Stimulated activated naive CD4-positive, alpha-beta T cell treated with Interleukin-2 at 50 U/mL for 16 hours (primary cell): ENCODE data around the gene TNNC2.
A peak's percentile ranks its signal among the peaks of the same experiment; 100 is the strongest.
"Not testable (repeated sequence)": the region's sequence is repeated elsewhere in the genome, so short reads cannot be mapped to it uniquely, and the experiment has no call there.

Source experiments
- DNase-seq: peaks from one replicate; lab custom pipeline; 2025; lab: John Stamatoyannopoulos, UW

The TNNC2 gene

DNA sequence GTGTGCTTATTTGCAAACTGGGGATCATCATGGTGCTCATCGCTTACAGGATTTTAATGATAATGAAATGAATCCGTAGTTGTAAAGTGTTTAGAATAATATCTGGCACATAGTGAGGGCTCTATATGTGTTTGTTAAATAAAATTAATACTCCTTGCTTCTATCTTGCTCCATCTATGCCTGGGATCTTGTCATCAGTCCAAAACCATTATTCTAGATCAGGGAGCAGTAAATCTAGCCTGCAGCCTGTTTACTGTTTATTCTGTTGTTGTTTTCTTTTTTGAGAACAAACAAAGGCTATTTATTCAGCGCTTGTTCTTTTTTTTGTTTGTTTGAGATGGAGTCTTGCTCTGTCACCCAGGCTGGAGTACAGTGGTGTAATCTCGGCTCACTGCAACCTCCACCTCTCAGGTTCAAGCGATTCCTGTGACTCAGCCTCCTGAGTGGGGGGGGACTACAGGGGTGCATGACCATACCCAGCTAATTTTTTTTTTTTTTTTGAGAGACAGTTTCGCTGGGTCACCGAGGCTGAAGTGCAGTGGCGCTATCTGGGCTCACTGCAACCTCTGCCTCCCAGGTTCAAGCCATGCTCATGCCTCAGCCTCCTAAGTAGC lies 22.0 kb upstream of the TNNC2 start:
- no peak for DNase-seq

DNA sequence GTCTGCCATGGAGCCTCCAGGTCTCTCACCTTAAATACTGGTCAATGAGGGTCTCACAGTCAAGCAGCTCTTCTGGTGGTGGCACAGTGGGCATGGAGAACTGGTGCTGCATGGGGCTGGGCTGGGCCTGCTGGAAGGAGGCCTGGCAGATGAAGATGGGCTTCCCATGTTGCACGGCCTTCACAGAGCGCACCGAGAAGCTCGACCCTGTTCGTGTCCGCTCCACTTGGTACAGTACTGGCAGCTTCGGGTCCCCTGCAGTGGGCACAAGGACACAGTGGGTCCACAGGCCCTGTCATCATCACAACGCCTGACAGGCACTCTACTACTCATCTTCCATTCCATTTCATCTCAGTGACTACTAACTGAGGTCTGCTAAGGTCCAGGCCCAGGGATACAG lies 21.3 kb upstream of the TNNC2 start:
- DNase-seq: no peak

DNA sequence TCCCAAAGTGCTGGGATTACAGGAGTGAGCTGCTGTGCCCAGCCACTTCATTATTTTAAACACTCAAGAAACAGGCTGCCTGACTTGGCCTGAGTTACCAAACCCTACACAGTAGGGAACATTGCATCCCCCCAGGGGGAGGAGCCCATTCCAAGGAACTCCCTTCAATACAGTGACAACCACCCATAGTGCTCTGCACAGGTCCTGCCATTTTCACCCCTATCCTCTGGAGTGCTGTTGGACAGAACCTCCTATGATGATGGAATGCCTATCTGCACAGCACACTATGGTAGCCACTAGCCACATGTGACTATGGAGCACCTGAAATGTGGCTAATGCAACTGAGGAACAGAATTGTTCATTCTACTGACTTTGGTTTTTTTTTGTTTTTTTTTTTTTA lies 18.3 kb upstream of the TNNC2 start:
- DNase-seq: no peak

DNA sequence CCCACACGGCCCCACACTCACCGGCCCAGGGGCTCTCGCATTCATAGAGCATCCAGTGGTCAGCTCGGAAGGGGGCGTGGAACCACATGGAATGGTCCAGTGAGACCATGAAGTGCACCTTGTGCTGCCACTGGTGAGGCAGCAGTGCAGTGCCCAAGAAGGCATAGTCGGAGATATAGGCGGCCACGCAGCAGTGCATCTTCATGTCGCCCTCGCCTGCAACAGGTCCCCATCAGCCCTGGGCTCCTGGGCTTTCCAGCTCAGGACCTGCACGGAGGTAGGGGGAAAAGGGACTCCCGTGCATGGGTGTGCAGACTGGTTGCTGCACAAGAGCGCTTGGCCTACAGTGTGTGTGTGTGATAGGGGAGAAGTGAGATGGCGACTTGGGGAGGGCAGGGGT lies 16.4 kb upstream of the TNNC2 start:
- DNase-seq: no peak

DNA sequence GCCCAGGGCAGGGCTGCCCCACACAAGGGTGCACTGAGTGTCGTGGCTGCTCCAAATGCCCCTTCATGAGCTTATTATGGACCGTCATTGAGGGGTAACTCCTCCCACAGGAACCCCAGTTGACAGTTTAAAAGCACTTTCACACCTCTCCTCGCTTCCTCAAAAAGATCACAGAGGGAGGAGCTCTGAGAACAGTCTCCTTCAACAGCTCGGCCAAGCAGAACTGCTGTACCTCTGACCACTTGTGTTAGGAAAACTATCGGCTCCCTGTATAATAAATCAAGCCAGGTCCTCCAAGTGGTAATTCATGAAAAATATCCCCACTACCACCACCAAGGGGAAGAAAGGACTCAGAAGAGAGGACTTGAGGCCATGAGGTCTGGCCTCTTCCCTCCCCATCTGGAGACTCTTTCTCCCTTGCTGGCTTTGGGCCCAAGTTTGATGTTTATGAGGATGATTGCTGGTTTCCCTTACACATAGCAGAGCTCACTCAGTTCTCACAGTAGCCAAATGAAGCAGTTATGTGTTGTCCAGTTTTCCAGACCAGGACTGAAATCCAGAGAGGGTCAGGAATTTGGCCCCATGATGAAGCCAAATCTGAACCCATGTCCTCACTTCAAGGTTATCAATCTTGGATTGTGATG lies 15.2 kb upstream of the TNNC2 start:
- DNase-seq: no peak

DNA sequence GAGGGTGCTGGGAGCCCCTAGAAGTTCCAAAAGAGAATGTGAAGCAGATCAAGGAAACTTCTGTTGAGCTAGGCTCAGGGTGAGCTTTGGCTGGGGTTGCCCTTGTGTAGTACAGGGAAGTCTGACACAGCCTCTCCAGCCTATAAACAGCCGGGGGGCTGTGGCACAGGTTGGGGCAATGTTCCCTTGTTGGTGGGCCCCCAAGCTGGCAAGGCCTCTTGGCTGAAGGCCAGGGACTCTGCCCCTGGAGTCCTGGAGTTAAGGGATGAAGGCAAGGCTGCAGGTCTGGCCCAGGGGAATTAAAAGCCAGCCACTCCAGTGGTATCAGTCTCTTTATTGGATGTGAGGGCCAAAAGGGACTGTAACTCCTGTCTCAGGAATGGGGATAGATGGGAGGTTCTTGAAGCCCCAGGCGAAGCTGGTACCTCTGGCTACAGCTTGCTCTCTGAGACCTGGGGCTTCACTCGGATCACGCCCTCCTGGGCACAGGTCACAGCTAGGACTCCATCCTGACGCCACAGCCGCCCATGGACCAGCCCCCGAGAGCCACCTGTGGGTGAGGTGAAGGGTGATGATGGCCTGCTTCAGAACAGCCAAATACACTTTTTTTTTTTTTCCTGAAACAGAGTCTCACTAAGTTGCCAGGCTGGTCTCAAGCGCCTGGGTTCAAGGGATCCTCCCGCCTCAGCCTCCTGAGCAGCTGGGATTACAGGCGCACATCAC lies 14.5 kb upstream of the TNNC2 start:
- no peak for DNase-seq

DNA sequence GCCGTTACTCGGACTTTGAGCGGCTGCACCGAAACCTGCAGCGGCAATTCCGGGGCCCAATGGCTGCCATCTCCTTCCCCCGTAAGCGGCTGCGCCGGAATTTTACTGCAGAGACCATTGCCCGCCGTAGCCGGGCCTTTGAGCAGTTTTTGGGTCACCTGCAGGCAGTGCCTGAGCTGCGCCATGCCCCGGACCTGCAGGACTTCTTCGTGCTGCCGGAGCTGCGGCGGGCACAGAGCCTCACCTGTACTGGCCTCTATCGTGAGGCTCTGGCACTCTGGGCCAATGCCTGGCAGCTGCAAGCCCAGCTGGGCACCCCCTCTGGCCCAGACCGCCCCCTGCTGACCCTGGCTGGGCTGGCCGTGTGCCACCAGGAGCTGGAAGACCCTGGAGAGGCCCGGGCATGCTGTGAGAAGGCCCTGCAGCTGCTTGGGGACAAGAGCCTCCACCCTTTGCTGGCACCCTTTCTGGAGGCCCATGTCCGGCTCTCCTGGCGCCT lies 13.6 kb upstream of the TNNC2 start:
- no peak for DNase-seq

DNA sequence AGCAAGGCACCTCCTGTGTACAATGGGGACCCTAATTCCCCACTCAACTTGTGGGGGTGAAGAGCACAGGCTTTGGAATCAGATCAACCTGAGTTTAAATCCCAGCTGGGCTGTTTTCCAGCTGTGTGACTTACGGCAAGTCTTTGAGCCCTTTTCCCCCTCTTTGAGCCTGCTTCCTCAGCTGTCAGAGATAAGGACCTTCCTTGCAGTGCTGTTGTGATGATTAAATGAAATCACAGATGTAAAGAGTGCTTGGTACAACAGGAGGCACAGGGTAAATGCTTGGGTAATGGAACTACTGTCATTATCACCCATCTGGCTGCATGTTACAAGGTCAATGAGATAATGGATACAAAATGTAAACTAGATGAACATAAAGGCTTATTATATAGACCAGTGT lies 9.7 kb upstream of the TNNC2 start:
- no peak for DNase-seq

DNA sequence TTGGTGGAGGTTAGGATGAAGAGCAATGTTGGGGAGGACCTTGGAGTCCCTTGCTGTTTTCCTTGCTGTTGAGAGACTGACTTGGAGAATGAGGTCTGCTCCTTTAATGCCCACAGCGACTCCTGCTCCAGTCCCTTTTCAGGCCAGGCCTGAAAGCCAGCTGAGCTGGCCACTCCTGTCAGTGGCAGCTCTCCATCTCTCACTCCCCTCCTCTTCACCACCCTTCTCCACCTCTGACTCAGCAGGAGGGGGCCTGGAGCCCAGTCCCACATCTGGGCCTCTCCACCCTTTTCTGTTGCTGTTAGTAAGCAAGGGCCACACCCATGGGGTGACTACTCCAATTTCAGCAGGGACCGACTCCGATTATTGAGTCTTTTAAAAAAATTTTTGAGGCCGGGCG lies 8.7 kb upstream of the TNNC2 start:
- DNase-seq: no peak

DNA sequence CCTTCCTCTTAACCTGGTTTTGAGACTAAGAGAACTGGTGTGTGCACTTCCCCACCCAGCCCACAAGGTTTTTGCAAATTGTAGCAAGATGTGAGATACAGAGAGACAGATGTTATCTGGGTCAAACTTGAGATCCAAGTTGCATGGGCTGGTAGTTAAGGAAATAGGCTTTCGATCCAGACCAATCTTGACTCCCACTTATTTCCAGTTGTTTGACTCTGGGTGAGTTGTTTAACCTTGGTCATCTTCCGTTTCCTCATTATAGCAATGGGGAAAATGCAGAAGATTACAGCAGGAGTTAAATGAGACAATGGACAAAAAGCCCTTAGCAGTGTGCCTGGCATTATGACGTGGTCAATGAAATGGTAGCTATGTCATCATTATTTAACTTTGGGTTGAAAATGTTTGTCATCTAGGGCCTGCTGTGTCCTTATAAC lies 8.2 kb upstream of the TNNC2 start:
- no peak for DNase-seq

DNA sequence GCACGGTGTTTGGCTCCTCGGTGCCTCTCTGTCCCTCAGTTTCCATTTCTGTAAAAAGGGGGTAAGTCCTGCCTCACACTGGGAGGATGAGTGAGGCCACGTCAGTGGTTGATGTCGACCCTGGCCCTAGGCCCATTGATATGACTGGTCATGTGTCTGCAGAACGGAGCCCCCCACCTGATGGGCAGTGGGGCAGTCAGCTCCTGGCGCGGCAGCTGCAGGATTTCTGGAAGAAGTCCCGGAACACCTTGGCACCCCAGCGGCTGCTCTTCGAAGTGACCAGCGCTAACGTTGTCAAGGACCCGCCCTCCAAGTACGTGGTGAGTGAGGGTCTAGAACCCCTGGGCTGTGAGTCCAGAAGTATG lies 7.7 kb upstream of the TNNC2 start:
- DNase-seq: no peak

DNA sequence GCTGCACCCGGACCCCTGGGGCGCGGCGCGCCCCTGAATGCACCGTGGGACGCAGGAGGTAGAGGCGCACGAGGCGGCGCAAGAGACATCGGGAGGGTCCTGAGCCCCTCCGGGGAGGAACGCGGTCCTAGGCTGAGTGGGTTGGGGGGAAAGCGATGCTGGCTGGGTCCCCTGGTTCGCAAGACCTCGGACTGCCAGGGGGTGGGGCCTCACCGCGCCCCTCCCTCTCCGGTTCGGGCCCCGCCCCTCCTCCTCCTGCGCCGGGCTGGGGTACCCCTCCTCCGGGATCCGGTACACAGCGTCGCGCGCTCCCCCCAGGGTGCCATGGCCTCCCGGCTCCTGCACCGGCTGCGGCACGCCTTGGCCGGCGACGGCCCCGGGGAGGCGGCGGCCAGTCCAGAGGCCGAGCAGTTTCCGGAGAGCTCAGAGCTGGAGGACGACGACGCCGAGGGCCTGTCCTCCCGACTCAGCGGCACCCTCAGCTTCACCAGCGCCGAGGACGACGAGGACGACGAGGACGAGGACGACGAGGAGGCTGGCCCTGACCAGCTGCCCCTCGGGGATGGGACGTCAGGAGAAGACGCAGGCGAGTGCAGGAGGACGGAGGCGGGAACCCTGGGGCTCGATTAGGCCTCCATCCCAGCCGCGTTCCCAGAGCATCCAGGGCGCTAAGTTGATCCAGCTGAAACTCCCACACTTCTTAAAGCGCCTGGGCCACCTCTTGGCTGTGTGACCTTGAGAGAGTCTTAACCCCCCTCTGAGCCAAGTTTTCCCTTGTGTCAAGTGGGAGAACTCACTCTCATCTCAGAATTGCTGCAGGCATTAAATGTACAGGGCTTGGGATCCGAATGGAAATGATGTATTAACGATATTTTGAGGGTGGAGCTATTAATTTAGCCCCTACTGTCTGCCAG lies 7.0 kb upstream of the TNNC2 start:
- peak; percentile 30 for DNase-seq

DNA sequence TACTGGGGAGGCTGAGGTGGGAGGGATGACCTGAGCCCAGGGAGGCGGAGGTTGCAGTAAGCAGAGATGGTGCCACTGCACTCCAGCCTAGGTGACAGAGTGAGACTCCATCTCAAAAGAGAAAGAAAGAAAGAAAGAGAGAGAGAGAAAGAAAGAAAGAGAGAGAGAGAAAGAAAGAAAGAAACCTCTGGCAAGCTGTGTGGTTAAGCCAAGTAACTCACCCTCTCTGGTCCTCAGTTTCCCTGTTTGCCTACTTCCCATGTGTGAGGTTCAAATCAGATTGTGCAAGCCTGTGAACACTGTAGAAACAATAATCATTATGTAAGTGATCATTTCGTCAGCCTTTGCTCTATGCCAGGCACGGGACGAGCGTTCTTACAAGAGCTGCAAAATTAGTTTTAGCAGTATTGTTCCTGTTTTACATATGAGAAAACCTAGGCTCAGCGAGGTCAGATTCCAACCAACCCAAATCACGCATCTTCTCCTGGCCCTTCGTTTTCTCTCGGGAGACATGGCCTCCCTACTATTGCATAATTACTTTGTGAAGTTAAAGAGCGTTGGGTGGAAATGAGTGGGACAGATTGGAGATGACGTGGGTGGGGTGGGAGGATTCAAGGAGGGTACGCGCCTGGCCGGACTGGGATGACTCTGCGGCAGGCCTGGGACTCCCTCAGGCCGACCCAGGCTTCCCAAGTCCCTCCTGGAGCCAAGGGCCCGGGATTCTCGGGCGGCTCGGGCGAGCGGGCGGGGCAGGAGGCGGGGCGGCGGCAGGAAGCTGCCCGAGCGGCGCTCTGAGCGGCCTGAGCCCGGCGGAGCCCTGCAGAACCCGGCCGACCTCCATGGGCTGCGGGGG lies 6.1 kb upstream of the TNNC2 start, which contains the start of gene SNX21:
SNX21 (plus strand) TSS at position 770 of the 853 bp plus-strand sequence. CDS start 121 bp downstream, outside the sequence.
- DNase-seq: peak; percentile 2

DNA sequence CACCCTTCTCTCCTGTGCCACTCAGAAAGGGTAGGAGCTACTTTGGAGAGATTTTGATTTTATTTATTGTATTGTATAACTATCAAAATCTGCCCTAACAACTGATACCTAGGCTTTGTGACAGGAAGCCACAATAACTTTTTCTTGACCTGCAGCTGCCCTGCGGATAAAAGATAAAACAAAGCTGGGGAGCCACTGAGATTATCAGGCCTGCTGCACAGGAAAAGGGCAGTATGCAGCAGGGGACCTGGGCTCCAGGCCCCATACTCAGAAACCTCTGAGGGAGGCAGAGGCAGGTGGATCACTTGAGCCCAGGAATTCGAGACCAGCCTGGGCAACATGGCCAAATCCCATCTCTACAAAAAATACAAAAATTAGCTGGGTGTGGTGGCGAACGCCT lies 5.5 kb upstream of the TNNC2 start:
- DNase-seq: no peak

DNA sequence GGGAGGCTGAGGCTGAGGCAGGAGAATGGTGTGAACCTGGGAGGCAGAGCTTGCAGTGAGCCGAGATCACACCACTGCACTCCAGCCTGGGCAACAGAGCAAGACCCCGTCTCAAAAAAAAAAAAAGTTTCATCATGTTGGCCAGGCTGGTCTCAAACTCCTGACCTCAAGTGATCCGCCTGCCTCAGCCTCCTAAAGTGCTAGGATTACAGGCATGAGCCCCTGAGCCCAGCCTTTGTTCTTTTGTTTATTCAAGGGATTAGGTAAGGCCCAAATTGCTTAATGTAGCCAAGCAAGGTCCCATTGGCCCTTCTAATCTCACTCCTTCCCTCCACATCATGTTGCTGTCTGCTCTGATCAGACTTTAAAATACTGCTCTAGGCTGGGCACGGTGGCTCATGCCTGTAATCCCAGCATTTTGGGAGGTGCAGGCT lies 2.6 kb upstream of the TNNC2 start:
- DNase-seq: not testable (repeated sequence)

DNA sequence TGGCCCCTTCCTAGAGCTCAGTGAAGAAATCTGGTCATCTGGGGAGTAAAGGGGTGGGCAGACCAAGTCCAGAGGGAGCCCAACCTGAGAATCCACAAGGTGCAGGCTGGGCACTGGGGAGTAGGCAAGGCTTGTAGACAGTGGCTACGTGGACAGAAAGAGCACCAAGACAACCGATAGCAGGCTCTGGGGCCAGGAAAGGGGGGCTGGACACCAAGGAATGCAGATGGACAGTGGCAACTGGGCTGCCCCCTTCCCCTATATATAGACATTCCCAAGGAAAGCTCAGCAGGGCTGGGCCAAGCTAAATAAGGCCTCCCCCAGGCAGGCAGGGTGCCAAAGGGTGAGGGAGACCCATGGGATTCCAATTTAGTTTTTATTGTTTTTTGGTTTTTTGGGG lies 1.5 kb upstream of the TNNC2 start:
- no peak for DNase-seq

DNA sequence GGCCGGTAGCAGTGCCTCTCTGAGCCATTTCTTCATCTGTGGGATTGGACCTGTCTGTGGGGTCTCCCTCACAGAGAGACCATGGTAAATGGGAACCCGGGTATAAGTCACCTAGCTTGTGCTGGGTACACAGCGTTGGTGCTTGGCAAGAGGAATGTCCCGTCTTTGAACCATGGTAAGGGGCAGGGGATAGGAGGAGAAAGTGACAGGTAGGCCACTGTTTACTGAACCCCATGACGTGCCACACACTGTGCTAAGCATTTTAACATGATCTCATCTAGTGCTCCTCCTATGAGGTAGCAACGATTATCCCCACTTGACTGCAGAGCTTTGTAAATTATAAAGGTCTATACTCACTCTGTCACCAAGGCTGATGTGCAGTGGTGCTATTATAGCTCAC lies 600 bp upstream of the TNNC2 start:
- DNase-seq: no peak

DNA sequence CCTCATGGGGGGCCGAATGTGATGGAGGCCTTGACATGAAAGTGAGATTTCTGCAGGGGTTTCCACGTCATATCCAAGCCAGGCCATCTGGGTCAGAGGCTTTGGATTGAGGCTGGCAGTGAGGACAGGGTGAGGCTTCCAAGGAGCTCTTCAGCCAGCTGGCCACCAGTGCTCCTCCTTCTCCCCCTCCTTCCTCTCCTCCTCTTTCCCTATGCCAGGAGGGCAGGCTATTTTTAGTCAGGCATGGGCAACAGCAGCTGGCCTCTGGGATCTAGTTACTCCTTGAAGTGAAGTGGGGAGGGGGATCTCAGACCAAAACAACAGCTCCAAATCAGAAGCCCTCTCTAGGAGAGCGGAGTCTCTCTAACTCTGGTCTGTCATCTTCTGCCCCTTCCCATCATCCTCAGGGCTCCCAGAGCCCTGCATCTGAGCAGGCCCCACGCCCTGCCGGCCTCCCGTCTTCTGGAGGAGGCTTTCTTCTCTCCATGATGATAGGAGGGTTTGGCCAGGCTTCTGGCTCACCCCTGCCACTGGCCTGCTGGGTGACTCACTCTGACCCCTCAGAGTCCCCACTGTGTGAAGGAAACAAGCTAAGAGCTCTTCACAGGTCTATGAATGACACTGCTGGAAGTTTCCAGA lies 612 bp downstream of the TNNC2 start:
- no peak for DNase-seq

DNA sequence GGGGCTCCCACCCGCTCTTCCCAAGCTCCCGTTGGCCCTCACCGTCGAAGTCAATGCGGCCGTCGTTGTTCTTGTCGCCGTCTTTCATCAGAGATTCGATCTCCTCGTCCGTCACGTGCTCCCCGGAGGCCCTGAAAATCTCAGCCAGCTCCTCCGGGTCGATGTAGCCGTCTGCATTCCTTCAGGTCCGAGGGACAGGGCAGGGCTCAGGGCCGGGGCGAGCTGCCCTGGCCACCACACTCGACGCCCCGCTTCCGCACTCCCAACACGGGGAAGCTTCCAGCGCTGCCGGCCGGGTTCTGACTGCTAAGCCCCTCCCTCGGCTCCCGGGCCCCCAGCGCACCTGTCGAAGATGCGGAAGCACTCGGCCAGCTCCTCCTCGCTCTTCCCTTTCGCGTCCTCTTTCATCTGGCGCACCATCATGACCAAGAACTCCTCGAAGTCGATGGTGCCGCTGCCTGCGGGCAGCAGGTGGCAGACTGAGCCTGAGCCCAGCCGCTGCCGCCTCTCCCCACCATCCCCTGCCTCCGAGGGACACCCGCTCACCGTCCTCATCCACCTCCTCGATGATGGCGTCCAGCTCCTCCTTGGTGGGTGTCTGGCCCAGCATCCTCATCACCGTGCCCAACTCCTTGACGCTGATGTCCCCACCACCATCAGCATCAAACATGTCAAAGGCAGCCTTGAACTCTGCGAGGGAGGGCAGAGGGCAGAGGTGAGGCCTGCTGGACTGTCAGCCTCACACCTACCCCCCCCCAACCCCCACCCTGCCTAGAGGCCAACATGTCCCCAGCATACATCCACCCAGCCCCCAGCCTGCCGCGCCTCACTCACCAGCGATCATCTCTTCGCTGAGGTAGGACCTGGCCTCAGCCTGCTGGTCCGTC lies 2.9 kb downstream of the TNNC2 start:
- peak; percentile 28 for DNase-seq

DNA sequence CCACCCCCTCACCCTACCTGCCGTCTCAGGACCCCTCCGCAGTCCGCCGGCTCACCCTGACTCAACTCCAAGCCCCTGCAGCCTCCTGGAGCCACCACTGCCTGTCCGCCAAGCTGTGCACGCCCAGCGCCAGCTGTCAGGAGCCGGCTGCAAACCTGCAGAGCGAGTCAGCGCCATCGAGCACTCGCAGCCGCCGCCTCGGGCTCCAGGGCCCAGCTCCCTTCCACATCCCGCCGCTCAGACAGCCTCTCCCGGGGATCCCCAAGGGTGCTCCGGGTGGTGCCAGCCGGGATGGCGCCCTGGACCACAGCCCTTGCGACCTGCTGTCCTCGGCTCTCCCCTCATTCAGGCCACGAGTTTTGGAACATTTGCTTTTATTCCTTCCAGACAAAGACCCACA lies 4.3 kb downstream of the TNNC2 start:
- DNase-seq: no peak
